Measurements from ENCODE around the gene EMC7.

DNA sequence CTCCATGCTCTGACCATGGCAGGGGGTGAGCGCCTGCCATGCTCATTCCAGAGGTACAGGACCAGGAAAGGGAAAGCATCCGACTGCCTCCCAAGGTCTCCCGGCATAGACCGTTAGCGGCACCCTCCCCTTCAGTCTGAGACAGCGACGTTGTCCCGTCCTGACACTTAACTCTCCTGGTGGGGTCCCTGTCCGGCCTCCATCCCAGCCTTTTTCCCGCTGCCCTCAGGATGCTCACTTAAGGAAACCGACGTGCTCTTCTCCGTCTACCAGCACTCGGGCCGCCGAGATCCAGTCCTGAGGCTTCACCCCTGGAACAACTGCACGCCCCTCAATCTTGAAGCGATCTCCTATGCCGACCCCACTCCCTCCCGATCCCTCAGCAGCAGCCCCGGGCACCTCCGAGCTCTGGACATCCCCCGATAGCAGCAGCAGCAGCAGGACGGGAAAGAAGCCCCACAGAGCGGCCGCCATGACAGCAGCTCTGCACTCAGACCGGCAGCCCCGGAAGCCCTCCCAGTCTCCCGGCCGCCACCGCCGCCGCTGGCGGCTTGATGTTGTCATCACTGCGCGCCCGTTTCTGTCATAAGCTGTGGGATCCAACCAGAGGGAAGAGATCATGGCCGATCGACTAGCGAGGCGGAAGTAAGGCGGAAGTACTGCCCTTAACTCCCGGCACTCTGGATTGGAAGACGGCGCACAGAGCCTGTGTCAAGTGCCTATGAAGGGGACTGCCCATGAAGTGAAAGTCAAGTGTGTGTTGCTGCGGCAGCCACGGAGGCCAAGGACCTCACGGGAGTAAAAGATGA lies at the start of gene EMC7, which contains the start of gene PGBD4:
- no peak for TF ChIP-seq SUZ12 (IDR thresholded peaks at IDR 0.05; ENCODE audit: extremely low read depth, insufficient read depth, insufficient read length)
- TF ChIP-seq ZNF274 (IDR thresholded peaks at IDR 0.05; ENCODE audit: low read depth, low read length), result no peak

Data from NT2/D1 (cell line).